ENCODE results near the gene DCTN5.

DCTN5 gene

GRCh38 chr16:23663918-23664317, 22.7 kb downstream of the DCTN5 start:
- DNase-seq (ENCODE audit: low spot score), result no peak

- DNase-seq (ENCODE audit: low spot score), result no peak
Measured at GRCh38 chr16:23666571-23667354, 25.5 kb downstream of the DCTN5 start.

- DNase-seq (ENCODE audit: low spot score), result no peak
Measured at GRCh38 chr16:23667355-23667659, 26.0 kb downstream of the DCTN5 start.

GRCh38 chr16:23668225-23668624, 27.0 kb downstream of the DCTN5 start:
- no peak for DNase-seq (ENCODE audit: low spot score)

- no peak for DNase-seq (ENCODE audit: low spot score)
Measured at GRCh38 chr16:23668873-23669272, 27.6 kb downstream of the DCTN5 start.

- DNase-seq (ENCODE audit: low spot score), result no peak
Measured at GRCh38 chr16:23670137-23670776, 29.0 kb downstream of the DCTN5 start.

GRCh38 chr16:23673971-23674614, 32.8 kb downstream of the DCTN5 start:
- no peak for DNase-seq (ENCODE audit: low spot score)

- DNase-seq (ENCODE audit: low spot score), result no peak
Measured at GRCh38 chr16:23676924-23677480, 35.7 kb downstream of the DCTN5 start.

- DNase-seq (ENCODE audit: low spot score), result peak; percentile 97
Measured at GRCh38 chr16:23678430-23679273, 37.4 kb downstream of the DCTN5 start, which contains the start of gene PLK1. TSS of gene PLK1 (plus strand) at chr16:23678889. CDS start at chr16:23678933, 44 bp downstream.

- peak; percentile 39 for DNase-seq (ENCODE audit: low spot score)
Measured at GRCh38 chr16:23679274-23679985, 38.2 kb downstream of the DCTN5 start.

GRCh38 chr16:23679986-23680336, 38.7 kb downstream of the DCTN5 start:
- no peak for DNase-seq (ENCODE audit: low spot score)

- no peak for DNase-seq (ENCODE audit: low spot score)
Measured at GRCh38 chr16:23682181-23682580, 40.9 kb downstream of the DCTN5 start.

GRCh38 chr16:23683487-23683886, 42.2 kb downstream of the DCTN5 start:
- no peak for DNase-seq (ENCODE audit: low spot score)

- DNase-seq (ENCODE audit: low spot score), result no peak
Measured at GRCh38 chr16:23687034-23687808, 46.0 kb downstream of the DCTN5 start.

- DNase-seq (ENCODE audit: low spot score), result no peak
Measured at GRCh38 chr16:23689442-23690187, 48.3 kb downstream of the DCTN5 start.

GRCh38 chr16:23690771-23691482, 49.7 kb downstream of the DCTN5 start:
- no peak for DNase-seq (ENCODE audit: low spot score)

GRCh38 chr16:23691483-23692189, 50.4 kb downstream of the DCTN5 start:
- no peak for DNase-seq (ENCODE audit: low spot score)

- no peak for DNase-seq (ENCODE audit: low spot score)
Measured at GRCh38 chr16:23692190-23692837, 51.0 kb downstream of the DCTN5 start.
